NCI-H1092 treated with DMSO at 0.1 percent for 48 hours (cell line): ENCODE results near the gene DGAT2.

Source experiments
- DNase-seq: peaks from one replicate; lab custom pipeline; 2025; lab: John Stamatoyannopoulos, UW

The DGAT2 gene

GRCh38 chr11:75826461-75827230 lies 58.1 kb downstream of the DGAT2 start:
- no peak for DNase-seq

GRCh38 chr11:75827562-75827961 lies 59.0 kb downstream of the DGAT2 start:
- no peak for DNase-seq

GRCh38 chr11:75831915-75832502 lies 63.4 kb downstream of the DGAT2 start:
- DNase-seq, result no peak

- no peak for DNase-seq
These were observed 66.2 kb downstream of the DGAT2 start for GRCh38 chr11:75834728-75835127.

GRCh38 chr11:75836417-75836816 lies 67.8 kb downstream of the DGAT2 start:
- DNase-seq, result no peak

- no peak for DNase-seq
These were observed 71.3 kb downstream of the DGAT2 start for GRCh38 chr11:75839851-75840250.

- no peak for DNase-seq
These were observed 71.9 kb downstream of the DGAT2 start for GRCh38 chr11:75840522-75840921.

- no peak for DNase-seq
These were observed 73.2 kb downstream of the DGAT2 start for GRCh38 chr11:75841739-75842138.

GRCh38 chr11:75845324-75845723 lies 76.7 kb downstream of the DGAT2 start:
- no peak for DNase-seq

GRCh38 chr11:75849894-75850293 lies 81.3 kb downstream of the DGAT2 start:
- no peak for DNase-seq

- DNase-seq, result no peak
These were observed 82.2 kb downstream of the DGAT2 start for GRCh38 chr11:75850787-75851186.
